ENCODE data around the gene PNPT1. TPM values are rescaled to one million over a fixed set of nuclear protein-coding genes. Genes with fewer than 3 reads are reported as not detected.

The PNPT1 gene
- total and polyA plus RNA-seq, 2 donors (not counting 3 experiments of a cell fraction or from before 2014, with no cell fraction given): 6.6 to 32.4 TPM

DNA sequence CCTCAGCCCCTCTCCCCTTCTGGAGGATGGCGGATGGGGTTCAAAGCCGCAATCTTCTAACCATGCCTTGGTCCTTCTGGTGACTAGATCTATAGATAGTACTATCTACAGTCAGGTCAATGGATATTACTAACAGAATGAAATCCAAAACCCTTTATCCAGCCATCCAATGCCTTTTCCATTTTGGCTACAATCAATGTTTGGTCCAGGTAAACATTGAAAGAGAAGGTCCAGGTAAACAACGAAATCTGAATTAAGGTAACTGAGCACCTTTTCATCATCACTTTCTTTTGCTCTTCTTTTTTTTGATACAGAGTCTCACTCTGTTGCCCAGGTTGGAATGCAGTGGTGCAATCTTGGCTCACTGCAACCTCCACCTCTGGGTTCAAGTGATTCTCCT, 85.9 kb downstream of the PNPT1 start:
- H3K4me3 ChIP-seq (replicated peaks in 1 of 3; ENCODE audit: insufficient read depth in 1 of 3, low read depth in 1 of 3, low read length in 3 of 3): no peak overlapping the region
- H3K4me2 ChIP-seq (ENCODE audit: insufficient read depth, low read length): no peak overlapping the region
- H3K9ac ChIP-seq (replicated peaks; ENCODE audit: extremely low read depth, insufficient read depth, low read length): no peak overlapping the region
- POLR2A ChIA-PET: no interaction called here
- BruUV-seq (replicated peaks): no TSS peak
- TF ChIP-seq, protein P1, sequence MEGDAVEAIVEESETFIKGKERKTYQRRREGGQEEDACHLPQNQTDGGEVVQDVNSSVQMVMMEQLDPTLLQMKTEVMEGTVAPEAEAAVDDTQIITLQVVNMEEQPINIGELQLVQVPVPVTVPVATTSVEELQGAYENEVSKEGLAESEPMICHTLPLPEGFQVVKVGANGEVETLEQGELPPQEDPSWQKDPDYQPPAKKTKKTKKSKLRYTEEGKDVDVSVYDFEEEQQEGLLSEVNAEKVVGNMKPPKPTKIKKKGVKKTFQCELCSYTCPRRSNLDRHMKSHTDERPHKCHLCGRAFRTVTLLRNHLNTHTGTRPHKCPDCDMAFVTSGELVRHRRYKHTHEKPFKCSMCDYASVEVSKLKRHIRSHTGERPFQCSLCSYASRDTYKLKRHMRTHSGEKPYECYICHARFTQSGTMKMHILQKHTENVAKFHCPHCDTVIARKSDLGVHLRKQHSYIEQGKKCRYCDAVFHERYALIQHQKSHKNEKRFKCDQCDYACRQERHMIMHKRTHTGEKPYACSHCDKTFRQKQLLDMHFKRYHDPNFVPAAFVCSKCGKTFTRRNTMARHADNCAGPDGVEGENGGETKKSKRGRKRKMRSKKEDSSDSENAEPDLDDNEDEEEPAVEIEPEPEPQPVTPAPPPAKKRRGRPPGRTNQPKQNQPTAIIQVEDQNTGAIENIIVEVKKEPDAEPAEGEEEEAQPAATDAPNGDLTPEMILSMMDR (IDR thresholded peaks at IDR 0.05; ENCODE audit: extremely low read depth in 1 of 2, insufficient read depth in 1 of 2, low read depth in 1 of 2, low read length in 2 of 2): no peak
- no peak for TF ChIP-seq MYC (IDR thresholded peaks at IDR 0.05; ENCODE audit: low read depth, low read length)
- no peak for TF ChIP-seq POLR2AphosphoS5 (IDR thresholded peaks at IDR 0.05; ENCODE audit: insufficient read depth, low read depth, low read length)
- no peak for TF ChIP-seq POLR2A (IDR thresholded peaks at IDR 0.05; ENCODE audit: low read depth, low read length)
- TF ChIP-seq, protein P2, sequence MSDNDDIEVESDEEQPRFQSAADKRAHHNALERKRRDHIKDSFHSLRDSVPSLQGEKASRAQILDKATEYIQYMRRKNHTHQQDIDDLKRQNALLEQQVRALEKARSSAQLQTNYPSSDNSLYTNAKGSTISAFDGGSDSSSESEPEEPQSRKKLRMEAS (IDR thresholded peaks at IDR 0.05; ENCODE audit: insufficient read depth, insufficient read length): no peak
- no peak for TF ChIP-seq GATA2 (IDR thresholded peaks at IDR 0.05; ENCODE audit: insufficient read depth, insufficient read length, low read depth, low read length)
- no peak for TF ChIP-seq EZH2 (IDR thresholded peaks at IDR 0.05; ENCODE audit: borderline replicate concordance, low read depth, low read length, severe bottlenecking)
- no peak for TF ChIP-seq JUN (IDR thresholded peaks at IDR 0.05; ENCODE audit: borderline replicate concordance, insufficient read depth, insufficient read length, low read depth)
- no peak for TF ChIP-seq FOS (IDR thresholded peaks at IDR 0.05; ENCODE audit: borderline replicate concordance, insufficient read depth, low read length)
- H4K20me1 ChIP-seq (replicated peaks; ENCODE audit: control insufficient read depth, extremely low read depth, insufficient read depth, low read length): no peaks in the 10 kb centered on the region
- no peaks in the 10 kb centered on the region for H3K9me3 ChIP-seq (replicated peaks; ENCODE audit: control insufficient read depth, insufficient read depth, low read length)
- DNase-seq (ENCODE audit: low read depth, low spot score) (no peak), FAIRE-seq (no peak)
- intact Hi-C loops (cut with micrococcal nuclease) (no loop called here), dilution Hi-C loops (cut with MboI; ENCODE audit: extremely low pct_ligation_motif_present, low sequenced_read_pairs) (no loop called here)
- H3K27me3 ChIP-seq (ENCODE audit: control insufficient read depth in 2 of 2, insufficient read depth in 2 of 2, low read length in 2 of 2): no peaks in the 10 kb centered on the region
- no peaks in the 10 kb centered on the region for H3K9me1 ChIP-seq (replicated peaks; ENCODE audit: control insufficient read depth, extremely low read depth, insufficient read depth, low read length)
- CTCF ChIA-PET: no interaction called here
- peaks cover 0 to 4% of the 10 kb centered on the region in 2 experiments for H3K36me3 ChIP-seq (ENCODE audit: control insufficient read depth in 2 of 2, extremely low read depth in 1 of 2, insufficient read depth in 2 of 2, low read length in 2 of 2)
- peaks cover 64% of the 10 kb centered on the region for H3K79me2 ChIP-seq (ENCODE audit: control insufficient read depth, insufficient read depth, low read length)
- H3K4me1 ChIP-seq (ENCODE audit: control insufficient read depth, extremely low read depth, insufficient read depth, low read length): no peaks in the 10 kb centered on the region
- H2AFZ ChIP-seq (ENCODE audit: low read depth, low read length): no peak overlapping the region
- no peak overlapping the region for H3K27ac ChIP-seq (ENCODE audit: insufficient read depth, low read depth, low read length)
